ENCODE results near the gene CDH4.
"Not testable (repeated sequence)": the region's sequence is repeated elsewhere in the genome, so short reads cannot be mapped to it uniquely, and the experiment has no call there.

The CDH4 gene

GRCh38 chr20:61979701-61980635 is 727.9 kb downstream of the CDH4 start:
- DNase-seq (ENCODE audit: low spot score), result no peak

- no peak for DNase-seq (ENCODE audit: low spot score)
Measured at GRCh38 chr20:61980647-61981583, 728.9 kb downstream of the CDH4 start.

GRCh38 chr20:61981691-61982090 is 729.6 kb downstream of the CDH4 start:
- not testable (repeated sequence) for DNase-seq (ENCODE audit: low spot score)

GRCh38 chr20:61982191-61982950 is 730.3 kb downstream of the CDH4 start:
- DNase-seq (ENCODE audit: low spot score), result peak; percentile 1

GRCh38 chr20:61982951-61983315 is 730.9 kb downstream of the CDH4 start:
- no peak for DNase-seq (ENCODE audit: low spot score)

- DNase-seq (ENCODE audit: low spot score), result no peak
Measured at GRCh38 chr20:61983965-61984364, 731.9 kb downstream of the CDH4 start.

- DNase-seq (ENCODE audit: low spot score), result not testable (repeated sequence)
Measured at GRCh38 chr20:61984431-61984830, 732.4 kb downstream of the CDH4 start.

- DNase-seq (ENCODE audit: low spot score), result no peak
Measured at GRCh38 chr20:61985096-61985495, 733.0 kb downstream of the CDH4 start.

GRCh38 chr20:61986762-61987321 is 734.8 kb downstream of the CDH4 start:
- no peak for DNase-seq (ENCODE audit: low spot score)

- DNase-seq (ENCODE audit: low spot score), result no peak
Measured at GRCh38 chr20:61988665-61989064, 736.6 kb downstream of the CDH4 start.

GRCh38 chr20:61989741-61990140 is 737.7 kb downstream of the CDH4 start:
- DNase-seq (ENCODE audit: low spot score), result no peak
